C4-2B (cell line): Measurements from ENCODE around the gene VPS36.

Experiments
- CTCF ChIP-seq: fragments of 450-650 bp; conservative IDR thresholded peaks from 2 replicates; pipeline ENCODE4 v1.5.1; 2017; ENCODE audit warnings: mild to moderate bottlenecking
- ZFX ChIP-seq: fragments of 450-650 bp; IDR thresholded peaks from 2 replicates; pipeline ENCODE4 v1.6.1; 2017

- TF ChIP-seq CTCF (no peak), ZFX (no peak)
Observed at GRCh38 chr13:52393572-52394357, 56.7 kb downstream of the VPS36 start.
